NCI-H187 treated with DMSO at 0.1 percent for 48 hours (cell line): ENCODE data around the gene UPK3B.
"Not testable (repeated sequence)": the region's sequence is repeated elsewhere in the genome, so short reads cannot be mapped to it uniquely, and the experiment has no call there.

ENCODE experiments used
- DNase-seq: peaks from one replicate; lab custom pipeline; 2025; lab: John Stamatoyannopoulos, UW

Gene UPK3B

GRCh38 chr7:76513817-76514799 is 3.8 kb downstream of the UPK3B start:
- DNase-seq: no peak

GRCh38 chr7:76514926-76515771 is 4.8 kb downstream of the UPK3B start:
- DNase-seq: no peak

GRCh38 chr7:76515999-76516443 is 5.7 kb downstream of the UPK3B start:
- DNase-seq: no peak

- not testable (repeated sequence) for DNase-seq
Observed at GRCh38 chr7:76516932-76517331, 6.6 kb downstream of the UPK3B start.

GRCh38 chr7:76526183-76526582 is 15.8 kb downstream of the UPK3B start:
- DNase-seq: not testable (repeated sequence)

- not testable (repeated sequence) for DNase-seq
Observed at GRCh38 chr7:76531643-76532042, 21.3 kb downstream of the UPK3B start.

GRCh38 chr7:76543197-76543596 is 32.8 kb downstream of the UPK3B start, which contains the start of gene SPDYE16:
Gene SPDYE16, minus strand, starts transcription at chr7:76543297. Its CDS starts 1,838 bp downstream, at chr7:76541459.
- not testable (repeated sequence) for DNase-seq

- peak; percentile 23 for DNase-seq
Observed at GRCh38 chr7:76549025-76549854, 38.9 kb downstream of the UPK3B start.

GRCh38 chr7:76549855-76550248 is 39.5 kb downstream of the UPK3B start:
- DNase-seq: not testable (repeated sequence)

- DNase-seq: not testable (repeated sequence)
Observed at GRCh38 chr7:76551992-76552391, 41.6 kb downstream of the UPK3B start.

GRCh38 chr7:76559685-76560084 is 49.3 kb downstream of the UPK3B start:
- not testable (repeated sequence) for DNase-seq

- not testable (repeated sequence) for DNase-seq
Observed at GRCh38 chr7:76560157-76560556, 49.8 kb downstream of the UPK3B start.

GRCh38 chr7:76561342-76561741 is 51.0 kb downstream of the UPK3B start:
- DNase-seq: not testable (repeated sequence)

- DNase-seq: not testable (repeated sequence)
Observed at GRCh38 chr7:76565001-76565400, 54.6 kb downstream of the UPK3B start.
